Hepatocyte (in vitro differentiated cells): ENCODE results near the gene ARPC1A. TPM values are rescaled to one million over a fixed set of nuclear protein-coding genes. Genes with fewer than 3 reads are reported as not detected.
"Not testable (repeated sequence)": the region's sequence is repeated elsewhere in the genome, so short reads cannot be mapped to it uniquely, and the experiment has no call there.

Source experiments
- DNase-seq: peaks from one replicate; pipeline ENCODE4 v3.0.0-alpha.2; 2016; ENCODE audit warnings: low spot score
- H2AFZ ChIP-seq: fragments of 200-600 bp; sonication (generic); 2 replicates; pipeline ENCODE4 v1.6.0; 2016; ENCODE audit warnings: antibody characterized with exemption, mild to moderate bottlenecking
- H3K27ac ChIP-seq: fragments of 200-600 bp; sonication (generic); 2 replicates; pipeline ENCODE4 v1.5.1; 2016; ENCODE audit warnings: mild to moderate bottlenecking
- H3K27me3 ChIP-seq: fragments of 200-600 bp; sonication (generic); 2 replicates; pipeline ENCODE4 v1.6.1; 2016
- H3K36me3 ChIP-seq: fragments of 200-600 bp; sonication (generic); replicated peaks from 2 replicates; pipeline ENCODE4 v1.5.1; 2016; ENCODE audit warnings: low read depth; ENCODE audit not compliant: insufficient read depth
- H3K4me1 ChIP-seq: fragments of 200-600 bp; sonication (generic); 2 replicates; pipeline ENCODE4 v1.5.1; 2016; ENCODE audit warnings: mild to moderate bottlenecking, moderate library complexity; ENCODE audit not compliant: insufficient read depth
- H3K4me2 ChIP-seq: fragments of 200-600 bp; sonication (generic); 2 replicates; pipeline ENCODE4 v1.6.0; 2016
- H3K4me3 ChIP-seq: fragments of 200-600 bp; sonication (generic); 2 replicates; pipeline ENCODE4 v1.5.1; 2016; ENCODE audit warnings: mild to moderate bottlenecking
- H3K79me2 ChIP-seq: fragments of 200-600 bp; sonication (generic); 2 replicates; pipeline ENCODE4 v1.6.0; 2017; ENCODE audit warnings: mild to moderate bottlenecking
- H3K9me2 ChIP-seq: fragments of 200-600 bp; sonication (generic); replicated peaks from 2 replicates; pipeline ENCODE4 v1.6.0; 2017; ENCODE audit warnings: mild to moderate bottlenecking; ENCODE audit not compliant: insufficient read depth
- H3K9me3 ChIP-seq: fragments of 200-600 bp; sonication (generic); 2 replicates; pipeline ENCODE4 v1.5.1; 2016; ENCODE audit warnings: low read depth, mild to moderate bottlenecking
- H4K20me1 ChIP-seq: fragments of 200-600 bp; sonication (generic); 2 replicates; pipeline ENCODE4 v1.6.0; 2016; ENCODE audit warnings: mild to moderate bottlenecking; ENCODE audit not compliant: insufficient read depth, poor library complexity, severe bottlenecking
- EZH2 ChIP-seq: fragments of 200-600 bp; sonication (generic); IDR thresholded peaks from 2 replicates; pipeline ENCODE4 v1.6.1; 2016; ENCODE audit warnings: antibody characterized with exemption, mild to moderate bottlenecking, borderline replicate concordance
- EZH2phosphoT487 ChIP-seq: fragments of 200-600 bp; sonication (generic); IDR thresholded peaks from one replicate; pipeline ENCODE4 v1.6.1; 2018; ENCODE audit warnings: antibody characterized with exemption, mild to moderate bottlenecking, low read depth, moderate library complexity; ENCODE audit not compliant: unreplicated experiment, severe bottlenecking
- WGBS: methylation state at CpG from one replicate; pipeline ENCODE4 v1.1.6; 2016; ENCODE audit warnings: low lambda C conversion rate; ENCODE audit errors: missing lambda C conversion rate; 5-methylcytosine and 5-hydroxymethylcytosine counted together
- polyA plus RNA-seq: library from polyadenylated mRNA; unstranded; fragments of >200 nt; fragmentation: Nextera tagmentation; extraction: Ambion mirVana; gene quantifications from 2 replicates; pipeline ENCODE4 v1.2.1, GENCODE V29; 2016
- total RNA-seq: library from RNA; depleted of rRNA; stranded (reverse); fragments of >200 nt; gene quantifications from 2 replicates; pipeline ENCODE4 v1.2.3, GENCODE V29; 2014
- TF ChIP-seq, protein P1 (sequence below): fragments of 200-600 bp; sonication (generic); IDR thresholded peaks from 2 replicates; pipeline ENCODE4 v1.5.1; 2016; ENCODE audit warnings: antibody characterized with exemption, mild to moderate bottlenecking; ENCODE audit not compliant: poor library complexity

Gene ARPC1A
- total and polyA plus RNA-seq, 2 experiments from 2014 or later, result 166 to 190 TPM

DNA sequence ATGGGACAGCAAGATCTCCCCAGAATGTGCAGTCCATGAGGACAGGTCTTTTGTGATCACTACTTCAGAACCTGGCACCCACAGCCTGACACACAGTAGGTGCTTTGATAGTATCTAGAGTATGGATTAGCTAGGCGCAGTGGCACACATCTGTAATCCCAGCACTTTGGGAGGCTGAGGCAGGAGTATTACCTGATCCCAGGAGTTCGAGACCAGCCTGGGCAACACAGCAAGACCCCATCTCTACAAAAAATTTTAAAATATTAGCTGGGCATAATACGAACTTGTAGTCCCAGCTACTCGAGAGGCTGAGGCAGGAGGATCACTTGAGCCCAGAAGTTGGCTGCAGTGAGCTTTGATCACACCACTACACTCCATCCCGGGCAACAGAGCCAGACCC is 26.5 kb downstream of the ARPC1A start:
- no peaks in the 10 kb centered on the region for H3K4me1 ChIP-seq
- no peaks in the 10 kb centered on the region for H3K36me3 ChIP-seq
- peaks cover 10% of the 10 kb centered on the region for H3K79me2 ChIP-seq
- H3K9me3 ChIP-seq, result no peaks in the 10 kb centered on the region
- no peaks in the 10 kb centered on the region for H3K9me2 ChIP-seq
- H2AFZ ChIP-seq, result no peak overlapping the region
- no peaks in the 10 kb centered on the region for H3K27me3 ChIP-seq
- no peak for TF ChIP-seq EZH2phosphoT487
- TF ChIP-seq, protein P1, sequence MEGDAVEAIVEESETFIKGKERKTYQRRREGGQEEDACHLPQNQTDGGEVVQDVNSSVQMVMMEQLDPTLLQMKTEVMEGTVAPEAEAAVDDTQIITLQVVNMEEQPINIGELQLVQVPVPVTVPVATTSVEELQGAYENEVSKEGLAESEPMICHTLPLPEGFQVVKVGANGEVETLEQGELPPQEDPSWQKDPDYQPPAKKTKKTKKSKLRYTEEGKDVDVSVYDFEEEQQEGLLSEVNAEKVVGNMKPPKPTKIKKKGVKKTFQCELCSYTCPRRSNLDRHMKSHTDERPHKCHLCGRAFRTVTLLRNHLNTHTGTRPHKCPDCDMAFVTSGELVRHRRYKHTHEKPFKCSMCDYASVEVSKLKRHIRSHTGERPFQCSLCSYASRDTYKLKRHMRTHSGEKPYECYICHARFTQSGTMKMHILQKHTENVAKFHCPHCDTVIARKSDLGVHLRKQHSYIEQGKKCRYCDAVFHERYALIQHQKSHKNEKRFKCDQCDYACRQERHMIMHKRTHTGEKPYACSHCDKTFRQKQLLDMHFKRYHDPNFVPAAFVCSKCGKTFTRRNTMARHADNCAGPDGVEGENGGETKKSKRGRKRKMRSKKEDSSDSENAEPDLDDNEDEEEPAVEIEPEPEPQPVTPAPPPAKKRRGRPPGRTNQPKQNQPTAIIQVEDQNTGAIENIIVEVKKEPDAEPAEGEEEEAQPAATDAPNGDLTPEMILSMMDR, result no peak
- no peak overlapping the region for H3K27ac ChIP-seq
- H3K4me3 ChIP-seq, result no peak overlapping the region
- H4K20me1 ChIP-seq, result no peaks in the 10 kb centered on the region
- WGBS, result 98% methylated on average over 5 of the region's 5 CpGs
- no peak overlapping the region for H3K4me2 ChIP-seq
- DNase-seq, result no peak

DNA sequence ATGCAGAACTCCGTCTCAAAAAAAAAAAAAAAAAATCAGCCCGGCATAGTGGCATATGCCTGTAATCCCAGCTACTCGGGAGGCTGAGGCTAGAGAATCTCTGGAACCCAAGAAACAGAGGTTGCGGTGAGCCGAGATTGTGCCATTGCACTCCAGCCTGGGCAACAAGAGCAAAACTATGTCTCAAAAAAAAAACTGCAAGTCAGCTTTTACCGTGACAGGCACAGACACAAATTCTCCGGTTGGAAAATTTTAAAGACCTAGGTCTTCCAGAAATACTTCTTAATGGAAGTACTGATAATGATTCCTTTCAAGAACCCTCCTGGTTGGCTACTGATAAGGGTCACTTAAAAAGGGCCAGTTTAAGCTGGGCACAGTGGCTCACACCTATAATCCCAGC is 29.4 kb downstream of the ARPC1A start:
- no peaks in the 10 kb centered on the region for H3K9me3 ChIP-seq
- no peak overlapping the region for H3K4me3 ChIP-seq
- no peaks in the 10 kb centered on the region for H4K20me1 ChIP-seq
- H3K79me2 ChIP-seq, result no peaks in the 10 kb centered on the region
- TF ChIP-seq EZH2 (no peak), EZH2phosphoT487 (no peak)
- TF ChIP-seq, protein P1, result no peak
- H3K27ac ChIP-seq, result no peak overlapping the region
- H3K9me2 ChIP-seq, result no peaks in the 10 kb centered on the region
- no peak for DNase-seq
- no peaks in the 10 kb centered on the region for H3K36me3 ChIP-seq
- H3K27me3 ChIP-seq, result no peaks in the 10 kb centered on the region
- no peak overlapping the region for H3K4me2 ChIP-seq
- WGBS, result 87% methylated on average over 7 of the region's 7 CpGs
- no peaks in the 10 kb centered on the region for H3K4me1 ChIP-seq
- no peak overlapping the region for H2AFZ ChIP-seq

DNA sequence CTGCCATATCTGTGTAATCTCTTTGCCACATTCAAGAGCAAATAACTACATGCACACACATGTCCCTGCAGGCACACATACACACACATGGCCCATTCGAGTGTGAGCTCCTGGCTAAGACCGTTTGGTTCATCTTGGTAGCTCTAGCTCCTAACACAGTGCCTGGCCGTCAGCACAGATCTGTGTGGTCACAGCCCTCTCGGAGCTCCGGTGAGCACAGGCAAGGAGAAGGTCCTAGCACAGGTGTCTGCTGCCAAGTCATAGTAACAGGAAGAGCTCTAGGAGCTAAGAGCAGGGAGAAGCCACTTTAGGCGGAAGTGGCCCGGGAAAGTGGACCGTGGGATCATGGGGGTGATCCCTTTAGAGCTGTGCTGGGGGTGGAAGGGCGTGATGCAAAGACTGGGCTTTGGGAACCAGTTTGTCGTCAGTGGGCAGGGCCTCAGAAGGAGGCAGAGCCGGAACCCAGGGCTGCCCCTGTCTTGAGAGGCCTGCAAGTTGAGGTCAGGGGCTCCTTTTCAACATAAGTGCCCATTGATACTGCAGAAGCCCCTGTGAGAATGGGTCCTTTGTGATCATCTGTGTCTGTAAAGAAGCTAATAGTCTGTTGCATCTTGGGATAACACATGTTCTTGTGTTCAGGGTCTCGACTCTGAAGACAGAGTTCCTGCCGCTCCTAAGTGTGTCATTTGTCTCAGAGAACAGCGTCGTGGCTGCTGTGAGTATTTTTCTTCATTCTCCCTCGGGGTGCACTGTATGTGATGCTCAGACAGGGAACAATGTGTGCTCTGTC is 32.2 kb downstream of the ARPC1A start:
- Histone ChIP-seq H4K20me1 (no peaks in the 10 kb centered on the region), H3K4me2 (no peak overlapping the region), H3K9me2 (no peaks in the 10 kb centered on the region), H3K27ac (no peak overlapping the region), H3K9me3 (no peaks in the 10 kb centered on the region), H3K27me3 (no peaks in the 10 kb centered on the region), H2AFZ (no peak overlapping the region), H3K4me1 (no peaks in the 10 kb centered on the region), H3K36me3 (no peaks in the 10 kb centered on the region), H3K4me3 (no peak overlapping the region), H3K79me2 (no peaks in the 10 kb centered on the region)
- no peak for DNase-seq
- TF ChIP-seq EZH2, result no peak
- TF ChIP-seq, protein P1, result no peak
- WGBS, result 96% methylated on average over 16 of the region's 16 CpGs

DNA sequence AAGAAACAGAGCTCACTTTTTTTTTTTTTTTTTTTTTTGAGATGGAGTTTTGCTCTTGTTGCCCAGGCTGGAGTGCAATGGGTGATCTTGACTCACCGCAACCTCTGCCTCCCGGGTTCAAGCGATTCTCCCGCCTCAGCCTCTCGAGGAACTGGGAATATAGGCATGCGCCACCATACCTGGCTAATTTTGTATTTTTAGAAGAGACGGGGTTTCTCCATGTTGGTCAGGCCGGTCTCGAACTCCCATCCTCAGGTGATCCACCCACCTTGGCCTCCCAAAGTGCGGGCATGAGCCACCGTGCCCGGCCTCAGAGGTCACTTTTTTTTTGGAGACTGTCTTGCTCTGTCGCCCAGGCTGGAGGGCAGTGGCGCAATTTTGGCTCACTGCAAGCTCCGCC is 32.8 kb downstream of the ARPC1A start:
- H3K36me3 ChIP-seq, DNase-seq, H4K20me1 ChIP-seq, H3K4me3 ChIP-seq, H2AFZ ChIP-seq, H3K27ac ChIP-seq, H3K4me2 ChIP-seq, H3K9me3 ChIP-seq, H3K9me2 ChIP-seq, H3K79me2 ChIP-seq, H3K4me1 ChIP-seq, H3K27me3 ChIP-seq: not testable (repeated sequence)
- WGBS, result 95% methylated on average over 15 of the region's 15 CpGs
